PFSK-1 (cell line): ENCODE data around the gene SLC19A1.

Source experiments
- FOXP2 ChIP-seq: optimal IDR thresholded peaks from 2 replicates; pipeline ENCODE3; 2011; ENCODE audit warnings: borderline replicate concordance, control low read depth, inconsistent platforms; ENCODE audit not compliant: insufficient read depth; ENCODE audit errors: extremely low read length, extremely low read depth
- POLR2AphosphoS5 ChIP-seq: IDR thresholded peaks from 2 replicates; pipeline ENCODE4 v1.6.1; 2012; ENCODE audit warnings: low read depth, mild to moderate bottlenecking, control low read depth, low read length, moderate library complexity
- SIN3A ChIP-seq: IDR thresholded peaks from 2 replicates; pipeline ENCODE4 v1.6.1; 2012; ENCODE audit warnings: mild to moderate bottlenecking, low read length, moderate library complexity, borderline replicate concordance; ENCODE audit not compliant: insufficient read depth
- TAF1 ChIP-seq: IDR thresholded peaks from 2 replicates; pipeline ENCODE4 v1.6.1; 2012; ENCODE audit warnings: low read length, control low read depth, borderline replicate concordance; ENCODE audit not compliant: insufficient read depth
- TF ChIP-seq, protein P1 (sequence below), 2 experiments: IDR thresholded peaks; 2 replicates each; pipeline versions ENCODE4 v1.6.1 to v1.8.0; 2011 to 2012; ENCODE audit warnings: low read depth in 2 of 2, low read length in 2 of 2, control low read depth in 1 of 2, inconsistent platforms in 1 of 2, mild to moderate bottlenecking in 1 of 2, moderate library complexity in 1 of 2; ENCODE audit not compliant: insufficient read depth in 1 of 2

SLC19A1 gene

DNA sequence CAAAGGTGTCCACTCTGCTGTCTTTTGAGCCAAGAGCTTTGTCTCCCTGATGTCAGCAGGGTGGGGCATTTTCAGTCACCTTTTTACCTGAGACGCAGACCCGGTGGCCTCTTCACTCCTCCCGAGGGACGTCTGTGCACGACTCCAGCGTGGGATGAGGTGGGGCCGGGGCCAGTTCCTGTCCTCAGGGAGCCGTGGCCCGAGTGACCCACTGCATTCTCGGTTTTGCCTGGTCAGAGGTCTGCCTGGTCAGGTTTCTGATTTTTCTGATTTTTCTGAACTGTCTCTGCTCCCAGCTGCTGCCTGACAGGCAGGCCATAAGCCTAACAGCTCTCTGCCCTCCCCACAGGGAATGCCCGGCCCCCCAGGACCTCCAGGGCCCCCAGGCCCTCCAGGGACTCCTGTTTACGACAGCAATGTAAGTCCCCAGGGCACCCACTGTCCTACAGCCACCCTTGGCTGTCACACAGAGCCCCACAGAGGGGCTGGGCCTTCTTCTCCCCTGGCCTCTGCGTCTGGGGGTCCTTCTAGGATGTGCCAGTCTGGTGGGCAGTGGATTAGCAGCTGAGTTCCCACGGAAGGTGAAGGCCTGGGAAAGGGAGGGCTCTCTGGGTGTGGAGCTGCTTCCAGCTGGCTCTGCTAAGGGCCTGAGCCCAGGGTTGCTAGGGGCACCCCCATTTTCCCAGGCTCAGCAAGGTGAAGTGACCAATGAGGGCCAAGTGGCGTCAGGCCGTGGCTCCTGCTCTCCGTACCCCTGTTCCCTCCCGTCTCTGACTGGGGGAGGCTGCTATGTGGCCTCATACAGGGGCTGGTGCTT is 45.9 kb downstream of the SLC19A1 start:
- TF ChIP-seq FOXP2 (no peak), SIN3A (no peak), POLR2AphosphoS5 (no peak), TAF1 (no peak)
- TF ChIP-seq, protein P1, sequence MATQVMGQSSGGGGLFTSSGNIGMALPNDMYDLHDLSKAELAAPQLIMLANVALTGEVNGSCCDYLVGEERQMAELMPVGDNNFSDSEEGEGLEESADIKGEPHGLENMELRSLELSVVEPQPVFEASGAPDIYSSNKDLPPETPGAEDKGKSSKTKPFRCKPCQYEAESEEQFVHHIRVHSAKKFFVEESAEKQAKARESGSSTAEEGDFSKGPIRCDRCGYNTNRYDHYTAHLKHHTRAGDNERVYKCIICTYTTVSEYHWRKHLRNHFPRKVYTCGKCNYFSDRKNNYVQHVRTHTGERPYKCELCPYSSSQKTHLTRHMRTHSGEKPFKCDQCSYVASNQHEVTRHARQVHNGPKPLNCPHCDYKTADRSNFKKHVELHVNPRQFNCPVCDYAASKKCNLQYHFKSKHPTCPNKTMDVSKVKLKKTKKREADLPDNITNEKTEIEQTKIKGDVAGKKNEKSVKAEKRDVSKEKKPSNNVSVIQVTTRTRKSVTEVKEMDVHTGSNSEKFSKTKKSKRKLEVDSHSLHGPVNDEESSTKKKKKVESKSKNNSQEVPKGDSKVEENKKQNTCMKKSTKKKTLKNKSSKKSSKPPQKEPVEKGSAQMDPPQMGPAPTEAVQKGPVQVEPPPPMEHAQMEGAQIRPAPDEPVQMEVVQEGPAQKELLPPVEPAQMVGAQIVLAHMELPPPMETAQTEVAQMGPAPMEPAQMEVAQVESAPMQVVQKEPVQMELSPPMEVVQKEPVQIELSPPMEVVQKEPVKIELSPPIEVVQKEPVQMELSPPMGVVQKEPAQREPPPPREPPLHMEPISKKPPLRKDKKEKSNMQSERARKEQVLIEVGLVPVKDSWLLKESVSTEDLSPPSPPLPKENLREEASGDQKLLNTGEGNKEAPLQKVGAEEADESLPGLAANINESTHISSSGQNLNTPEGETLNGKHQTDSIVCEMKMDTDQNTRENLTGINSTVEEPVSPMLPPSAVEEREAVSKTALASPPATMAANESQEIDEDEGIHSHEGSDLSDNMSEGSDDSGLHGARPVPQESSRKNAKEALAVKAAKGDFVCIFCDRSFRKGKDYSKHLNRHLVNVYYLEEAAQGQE (IDR thresholded peaks at IDR 0.05; ENCODE audit: insufficient read depth in 1 of 2, low read depth in 2 of 2, low read length in 2 of 2), result no peak

DNA sequence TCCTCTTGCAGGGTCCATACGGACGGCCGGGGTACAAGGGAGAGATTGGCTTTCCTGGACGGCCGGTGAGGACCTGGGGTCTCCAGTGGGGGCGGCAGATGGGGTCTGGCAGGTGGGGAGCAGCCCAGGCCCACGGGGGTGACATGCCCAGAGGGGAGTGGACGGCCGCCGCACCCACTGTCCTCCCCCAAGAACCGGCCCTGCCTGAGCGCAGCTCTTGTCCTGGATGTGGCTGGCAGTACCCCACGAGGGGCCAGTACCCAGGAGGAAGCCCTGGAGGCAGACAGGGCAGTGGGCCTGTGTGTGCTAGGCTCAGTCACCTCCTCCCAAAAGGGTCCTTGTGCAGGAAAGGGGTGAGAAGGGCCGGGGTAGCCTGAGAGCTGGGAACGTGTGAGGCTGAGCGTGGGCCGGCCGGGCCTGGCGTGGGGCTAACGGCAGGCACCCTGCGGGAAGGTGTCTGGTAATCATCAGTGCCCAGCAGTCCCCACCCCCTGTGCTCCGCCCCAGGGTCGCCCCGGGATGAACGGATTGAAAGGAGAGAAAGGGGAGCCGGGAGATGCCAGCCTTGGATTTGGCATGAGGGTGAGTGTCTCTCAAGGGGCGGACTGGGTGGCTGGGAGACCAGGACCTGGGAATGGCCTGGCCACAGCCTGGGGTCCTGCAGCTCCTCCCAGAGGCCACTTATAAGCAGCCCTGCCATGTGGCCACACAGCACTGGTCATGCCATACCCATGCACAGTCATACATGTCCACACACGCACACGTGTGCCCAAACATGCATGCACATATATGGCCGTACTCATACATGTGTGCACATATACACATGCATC is 47.2 kb downstream of the SLC19A1 start:
- TF ChIP-seq SIN3A, result no peak
- TF ChIP-seq FOXP2, result no peak
- TF ChIP-seq, protein P1 (IDR thresholded peaks at IDR 0.05; ENCODE audit: insufficient read depth in 1 of 2, low read depth in 2 of 2, low read length in 2 of 2), result no peak
- TF ChIP-seq TAF1, result no peak

- TF ChIP-seq SIN3A (no peak), POLR2AphosphoS5 (no peak)
- TF ChIP-seq, protein P1 (IDR thresholded peaks at IDR 0.05; ENCODE audit: insufficient read depth in 1 of 2, low read depth in 2 of 2, low read length in 2 of 2), result no peak
These were observed 47.9 kb downstream of the SLC19A1 start for GRCh38 chr21:45494135-45494850.

- TF ChIP-seq FOXP2 (no peak), TAF1 (no peak), POLR2AphosphoS5 (no peak), SIN3A (no peak)
- TF ChIP-seq, protein P1 (IDR thresholded peaks at IDR 0.05; ENCODE audit: insufficient read depth in 1 of 2, low read depth in 2 of 2, low read length in 2 of 2), result no peak
These were observed 48.7 kb downstream of the SLC19A1 start for GRCh38 chr21:45493401-45494001.
